Osteoblast (primary cell): ENCODE measurements around the gene LEFTY2. TPM values are rescaled to one million over a fixed set of nuclear protein-coding genes. Genes with fewer than 3 reads are reported as not detected.
"Not testable (repeated sequence)": the region's sequence is repeated elsewhere in the genome, so short reads cannot be mapped to it uniquely, and the experiment has no call there.

Experiments
- DNase-seq: peaks from one replicate; pipeline ENCODE4 v3.0.0; 2011; ENCODE audit warnings: low spot score, mixed read lengths; ENCODE audit not compliant: insufficient read length; ENCODE audit errors: missing footprints
- H2AFZ ChIP-seq: 2 replicates; pipeline ENCODE4 v1.6.0; 2011; ENCODE audit warnings: mild to moderate bottlenecking, low read length
- H3K27ac ChIP-seq: 2 replicates; pipeline ENCODE4 v1.5.1; 2011; ENCODE audit warnings: mild to moderate bottlenecking, low read depth, low read length, moderate library complexity
- H3K27me3 ChIP-seq: 2 replicates; pipeline ENCODE4 v1.6.0; 2012; ENCODE audit warnings: mild to moderate bottlenecking, control low read depth, inconsistent platforms, low read length, moderate library complexity; ENCODE audit not compliant: insufficient read depth
- H3K36me3 ChIP-seq: 2 replicates; pipeline ENCODE4 v1.5.1; 2011; ENCODE audit warnings: mild to moderate bottlenecking, low read length, control low read depth, moderate library complexity; ENCODE audit not compliant: insufficient read depth
- H3K4me1 ChIP-seq: 2 replicates; pipeline ENCODE4 v1.5.1; 2011; ENCODE audit warnings: mild to moderate bottlenecking, low read length, control low read depth, moderate library complexity; ENCODE audit not compliant: insufficient read depth
- H3K4me2 ChIP-seq: 2 replicates; pipeline ENCODE4 v1.6.0; 2011; ENCODE audit warnings: mild to moderate bottlenecking, low read length; ENCODE audit not compliant: insufficient read depth
- H3K4me3 ChIP-seq: fragments of 200-600 bp; sonication (generic); 3 replicates; pipeline ENCODE4 v1.5.1; 2012; ENCODE audit warnings: mild to moderate bottlenecking, low read length, inconsistent platforms; ENCODE audit not compliant: insufficient read depth
- H3K79me2 ChIP-seq: 2 replicates; pipeline ENCODE4 v1.6.0; 2012; ENCODE audit warnings: mild to moderate bottlenecking, low read length, control low read depth, inconsistent platforms; ENCODE audit not compliant: insufficient read depth
- H3K9me3 ChIP-seq: 2 replicates; pipeline ENCODE4 v1.5.1; 2011; ENCODE audit warnings: low read depth, low read length, control low read depth
- H4K20me1 ChIP-seq: 2 replicates; pipeline ENCODE4 v1.6.0; 2012; ENCODE audit warnings: mild to moderate bottlenecking, low read length, control low read depth; ENCODE audit not compliant: insufficient read depth
- total RNA-seq: library from RNA; depleted of rRNA; stranded (reverse); fragments of >200 nt; gene quantifications from 2 replicates; pipeline ENCODE4 v1.2.3, GENCODE V29; 2012
- TF ChIP-seq, protein P1 (sequence below): IDR thresholded peaks from 2 replicates; pipeline ENCODE4 v1.5.1; 2011; ENCODE audit warnings: mild to moderate bottlenecking, low read depth, low read length, moderate library complexity; ENCODE audit errors: extremely low read depth

LEFTY2 gene
- total RNA-seq, 1 donor = not detected

DNA sequence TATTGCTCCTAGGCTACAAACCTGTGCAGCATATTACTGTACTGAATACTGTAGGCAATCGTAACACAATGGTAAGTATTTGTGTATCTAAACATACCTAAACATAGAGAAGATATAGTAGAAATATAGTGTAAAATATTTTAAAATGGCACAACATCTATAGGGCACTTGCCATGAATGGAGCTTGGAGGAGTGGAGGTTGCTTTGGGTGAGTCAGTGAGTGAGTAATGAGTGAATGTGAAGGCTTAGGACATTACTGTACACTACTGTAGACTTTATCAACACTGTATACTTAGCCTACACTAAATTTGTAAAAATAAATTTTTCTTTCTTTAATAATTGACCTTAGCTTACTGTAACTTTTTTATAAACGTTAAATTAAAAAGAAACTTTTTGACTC is 7.9 kb downstream of the LEFTY2 start:
- TF ChIP-seq, protein P1, sequence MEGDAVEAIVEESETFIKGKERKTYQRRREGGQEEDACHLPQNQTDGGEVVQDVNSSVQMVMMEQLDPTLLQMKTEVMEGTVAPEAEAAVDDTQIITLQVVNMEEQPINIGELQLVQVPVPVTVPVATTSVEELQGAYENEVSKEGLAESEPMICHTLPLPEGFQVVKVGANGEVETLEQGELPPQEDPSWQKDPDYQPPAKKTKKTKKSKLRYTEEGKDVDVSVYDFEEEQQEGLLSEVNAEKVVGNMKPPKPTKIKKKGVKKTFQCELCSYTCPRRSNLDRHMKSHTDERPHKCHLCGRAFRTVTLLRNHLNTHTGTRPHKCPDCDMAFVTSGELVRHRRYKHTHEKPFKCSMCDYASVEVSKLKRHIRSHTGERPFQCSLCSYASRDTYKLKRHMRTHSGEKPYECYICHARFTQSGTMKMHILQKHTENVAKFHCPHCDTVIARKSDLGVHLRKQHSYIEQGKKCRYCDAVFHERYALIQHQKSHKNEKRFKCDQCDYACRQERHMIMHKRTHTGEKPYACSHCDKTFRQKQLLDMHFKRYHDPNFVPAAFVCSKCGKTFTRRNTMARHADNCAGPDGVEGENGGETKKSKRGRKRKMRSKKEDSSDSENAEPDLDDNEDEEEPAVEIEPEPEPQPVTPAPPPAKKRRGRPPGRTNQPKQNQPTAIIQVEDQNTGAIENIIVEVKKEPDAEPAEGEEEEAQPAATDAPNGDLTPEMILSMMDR = no peak
- no peaks in the 10 kb centered on the region for H4K20me1 ChIP-seq
- H3K27me3 ChIP-seq = no peaks in the 10 kb centered on the region
- no peaks in the 10 kb centered on the region for H3K36me3 ChIP-seq
- no peaks in the 10 kb centered on the region for H3K79me2 ChIP-seq
- DNase-seq = no peak
- H3K4me2 ChIP-seq = no peak overlapping the region
- H3K27ac ChIP-seq = no peak overlapping the region
- no peak overlapping the region for H3K4me3 ChIP-seq
- no peaks in the 10 kb centered on the region for H3K9me3 ChIP-seq
- no peaks in the 10 kb centered on the region for H3K4me1 ChIP-seq
- H2AFZ ChIP-seq = no peak overlapping the region

DNA sequence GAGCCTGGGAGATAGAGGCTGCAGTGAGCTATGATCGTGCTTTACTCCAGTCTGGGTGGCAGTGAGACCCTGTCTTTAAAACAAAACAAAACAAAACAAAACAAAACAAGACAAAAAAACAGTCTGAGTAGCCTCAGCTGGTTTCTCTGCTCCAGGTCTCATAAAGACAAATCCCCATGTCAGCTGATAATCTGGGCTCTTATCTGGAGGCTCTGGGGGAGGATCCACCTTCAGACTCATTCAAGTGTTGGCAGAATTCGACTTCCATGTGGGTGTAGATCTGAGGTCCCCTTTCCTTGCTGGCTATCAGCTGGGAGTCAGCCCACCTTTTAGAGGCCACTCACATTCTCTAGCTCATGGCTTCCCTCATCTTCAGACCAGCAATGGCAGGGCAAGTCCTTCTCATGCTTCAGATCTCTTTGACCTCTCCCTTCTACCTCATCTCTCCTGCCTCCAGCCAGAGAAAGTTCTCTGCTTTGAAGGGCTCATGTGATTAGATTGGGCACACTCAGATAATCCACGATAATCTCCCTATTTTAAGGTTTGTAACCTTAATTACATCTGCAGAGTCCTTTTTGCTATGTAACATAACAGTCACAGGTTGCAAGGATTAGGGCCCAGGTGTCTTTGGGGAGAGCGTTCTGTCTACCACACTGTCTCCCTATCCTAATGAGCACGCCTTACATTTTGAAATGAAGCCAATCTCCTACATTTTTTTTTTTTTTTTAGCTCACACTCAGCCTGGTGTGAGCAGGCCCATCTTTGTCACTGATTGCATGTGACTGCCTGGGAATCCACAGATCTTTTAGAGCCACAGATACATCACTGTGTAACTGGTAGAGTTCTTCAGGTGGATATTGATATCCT is 9.5 kb downstream of the LEFTY2 start:
- H3K9me3 ChIP-seq = no peaks in the 10 kb centered on the region
- peaks cover 3% of the 10 kb centered on the region for H3K4me1 ChIP-seq
- H3K27me3 ChIP-seq = no peaks in the 10 kb centered on the region
- no peak overlapping the region for H3K27ac ChIP-seq
- H4K20me1 ChIP-seq = no peaks in the 10 kb centered on the region
- DNase-seq = no peak
- no peaks in the 10 kb centered on the region for H3K36me3 ChIP-seq
- TF ChIP-seq, protein P1 = no peak
- H2AFZ ChIP-seq = no peak overlapping the region
- no peak overlapping the region for H3K4me2 ChIP-seq
- H3K4me3 ChIP-seq = no peak overlapping the region
- no peaks in the 10 kb centered on the region for H3K79me2 ChIP-seq

DNA sequence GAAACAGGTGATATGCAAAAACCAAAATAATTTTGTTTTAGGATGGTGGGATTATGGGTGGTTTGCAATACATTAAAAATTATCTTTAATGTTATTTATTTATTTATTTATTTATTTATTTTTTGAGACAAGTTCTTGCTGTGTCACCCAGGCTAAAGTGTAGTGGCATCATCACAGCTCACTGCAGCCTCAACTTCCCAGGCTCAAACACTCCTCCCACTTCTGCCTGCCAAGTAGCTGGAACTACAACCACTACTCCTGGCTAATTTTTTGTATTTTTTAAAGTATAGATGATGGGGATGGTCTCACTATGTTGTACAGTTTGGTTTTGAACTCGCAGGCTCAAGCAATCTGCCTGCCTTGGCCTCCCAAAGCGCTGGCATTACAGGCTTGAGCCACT is 10.5 kb downstream of the LEFTY2 start:
- Histone ChIP-seq H3K27ac (no peak overlapping the region), H3K79me2 (no peaks in the 10 kb centered on the region), H4K20me1 (no peaks in the 10 kb centered on the region), H3K4me1 (peaks cover 5% of the 10 kb centered on the region), H3K36me3 (no peaks in the 10 kb centered on the region), H3K4me3 (no peak overlapping the region), H3K4me2 (no peak overlapping the region), H3K9me3 (no peaks in the 10 kb centered on the region), H3K27me3 (no peaks in the 10 kb centered on the region), H2AFZ (no peak overlapping the region)
- TF ChIP-seq, protein P1 = no peak
- no peak for DNase-seq

DNA sequence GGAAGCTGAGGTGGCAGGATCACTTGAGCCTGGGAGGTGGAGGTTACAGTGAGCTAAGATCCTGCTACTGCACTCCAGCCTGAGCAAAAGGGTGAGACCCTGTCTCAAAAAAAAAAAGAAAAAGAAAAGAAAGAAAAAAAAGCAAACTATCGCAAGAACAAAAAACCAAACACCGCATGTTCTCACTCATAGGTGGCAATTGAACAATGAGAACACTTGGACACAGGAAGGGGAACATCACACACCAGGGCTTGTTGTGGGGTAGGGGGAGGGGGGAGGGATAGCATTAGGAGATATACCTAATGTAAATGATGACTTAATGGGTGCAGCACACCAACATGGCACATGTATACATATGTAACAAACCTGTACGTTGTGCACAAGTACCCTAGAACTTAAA is 11.6 kb downstream of the LEFTY2 start:
- H3K79me2 ChIP-seq, H3K4me3 ChIP-seq: not testable (repeated sequence)

More for the DNA sequence above, 11.6 kb downstream of the LEFTY2 start:
- H3K36me3 ChIP-seq, DNase-seq, H3K4me2 ChIP-seq, H3K27me3 ChIP-seq, H3K4me1 ChIP-seq, H4K20me1 ChIP-seq, H2AFZ ChIP-seq, H3K9me3 ChIP-seq, H3K27ac ChIP-seq: not testable (repeated sequence)
